ENCODE measurements around the gene CLCN3. TPM values are rescaled to one million over a fixed set of nuclear protein-coding genes. Genes with fewer than 3 reads are reported as not detected.
A peak's percentile ranks its signal among the peaks of the same experiment; 100 is the strongest.

The CLCN3 gene
- total RNA-seq, 1 donor from 2014 or later: 19.6 TPM

GRCh38 chr4:169611991-169612870, 8.1 kb upstream of the CLCN3 start, which contains the start of gene NEK1:
TSS of gene NEK1 (minus strand) at chr4:169612583. CDS start at chr4:169602630, 9,953 bp downstream.
- Histone ChIP-seq H3K27me3 (no peaks in the 10 kb centered on the region), H3K4me3 (peak within 1 kb of the TSS; percentile 91 to 92), H3K27ac (peak within 1 kb of the TSS; percentile 98), H3K36me3 (peaks cover 0 to 7% of the 10 kb centered on the region in 2 donors), H3K9me3 (no peaks in the 10 kb centered on the region), H3K4me1 (peaks cover 11% of the 10 kb centered on the region)
- peak in 1 of 2 donors; percentile 90 for DNase-seq (ENCODE audit: extremely low spot score in 2 of 2)
- TF ChIP-seq POLR2AphosphoS5 (IDR thresholded peaks at IDR 0.05; ENCODE audit: insufficient read depth in 1 of 2, low read depth in 1 of 2) (peak in 1 of 2 donors; percentile 96), CTCF (IDR thresholded peaks at IDR 0.05) (no peak), POLR2A (IDR thresholded peaks at IDR 0.05) (peak in 1 of 2 donors; percentile 83)
- intact Hi-C loops (cut with DNase I): loop anchor here (5.0 kb wide), 1 partner anchor 415 kb away; the partner anchor contains the start of gene MFAP3L

- intact Hi-C loops (cut with DNase I): loop anchor here (5.0 kb wide), 1 partner anchor 414 kb away; the partner anchor contains the start of gene MFAP3L
- no peak for DNase-seq (ENCODE audit: extremely low spot score in 2 of 2)
Measured at GRCh38 chr4:169612871-169613859, 7.2 kb upstream of the CLCN3 start.

GRCh38 chr4:169615467-169616106, 4.8 kb upstream of the CLCN3 start:
- Histone ChIP-seq H3K4me1 (peaks cover 16% of the 10 kb centered on the region), H3K4me3 (no peak overlapping the region), H3K27ac (no peak overlapping the region), H3K27me3 (no peaks in the 10 kb centered on the region), H3K36me3 (no peaks in the 10 kb centered on the region), H3K9me3 (no peaks in the 10 kb centered on the region)
- TF ChIP-seq POLR2A (IDR thresholded peaks at IDR 0.05): no peak
- no peak for TF ChIP-seq POLR2AphosphoS5 (IDR thresholded peaks at IDR 0.05; ENCODE audit: insufficient read depth in 1 of 2, low read depth in 1 of 2)
- TF ChIP-seq CTCF (IDR thresholded peaks at IDR 0.05): no peak
- intact Hi-C loops (cut with DNase I): no loop called here
- DNase-seq (ENCODE audit: extremely low spot score in 2 of 2): no peak

More at GRCh38 chr4:169612871-169613859, 7.2 kb upstream of the CLCN3 start:
- no peak for TF ChIP-seq POLR2A (IDR thresholded peaks at IDR 0.05)
- TF ChIP-seq CTCF (IDR thresholded peaks at IDR 0.05): peak in 2 of 3 experiments; percentile 51 to 59
- TF ChIP-seq POLR2AphosphoS5 (IDR thresholded peaks at IDR 0.05; ENCODE audit: insufficient read depth in 1 of 2, low read depth in 1 of 2): peak in 1 of 2 donors; percentile 82
- H3K36me3 ChIP-seq: no peaks in the 10 kb centered on the region
- no peaks in the 10 kb centered on the region for H3K27me3 ChIP-seq
- H3K4me3 ChIP-seq: peak overlapping the region; percentile 91 to 92
- H3K4me1 ChIP-seq: peaks cover 11% of the 10 kb centered on the region
- H3K27ac ChIP-seq: peak overlapping the region; percentile 98
- no peaks in the 10 kb centered on the region for H3K9me3 ChIP-seq

- intact Hi-C loops (cut with DNase I): no loop called here
- Histone ChIP-seq H3K9me3 (no peaks in the 10 kb centered on the region), H3K36me3 (no peaks in the 10 kb centered on the region), H3K27me3 (no peaks in the 10 kb centered on the region), H3K27ac (no peak overlapping the region), H3K4me3 (no peak overlapping the region), H3K4me1 (peaks cover 16% of the 10 kb centered on the region)
- no peak for DNase-seq (ENCODE audit: extremely low spot score in 2 of 2)
- no peak for TF ChIP-seq POLR2A (IDR thresholded peaks at IDR 0.05)
- no peak for TF ChIP-seq CTCF (IDR thresholded peaks at IDR 0.05)
- no peak for TF ChIP-seq POLR2AphosphoS5 (IDR thresholded peaks at IDR 0.05; ENCODE audit: insufficient read depth in 1 of 2, low read depth in 1 of 2)
Measured at GRCh38 chr4:169616846-169617245, 3.5 kb upstream of the CLCN3 start.

Measured in vagina (tissue), 2 donors.